Heart left ventricle (tissue), 16 donors: ENCODE results near the gene MYO7A. TPM values are rescaled to one million over a fixed set of nuclear protein-coding genes. Genes with fewer than 3 reads are reported as not detected.

Experiments
- ATAC-seq, 4 donors: fragments of 200-7000 bp; cut with Tn5 transposase; one replicate each; pipeline ENCODE4 v1.9.1; 2020 to 2022; ENCODE audit warnings: moderate library complexity in 4 of 4, mild to moderate bottlenecking in 3 of 4, moderate number of reproducible peaks in 1 of 4
- DNase-seq, 5 donors: peaks; one replicate each; pipeline ENCODE4 v3.0.0-alpha.2; 2020
- H3K27ac ChIP-seq, 12 donors: fragments of 200-600 bp; sonication (generic) in 4 of 12; one replicate each; pipeline versions ENCODE4 v1.5.0 to v1.8.0; 2016 to 2022; ENCODE audit warnings: mild to moderate bottlenecking in 2 of 12
- H3K27me3 ChIP-seq, 9 donors: fragments of 200-600 bp; sonication (generic) in 2 of 9; one replicate each; pipeline versions ENCODE4 v1.5.1 to v1.8.0; 2016 to 2022; ENCODE audit warnings: mild to moderate bottlenecking in 3 of 9
- H3K36me3 ChIP-seq, 9 donors: fragments of 200-600 bp; sonication (generic) in 2 of 9; one replicate each; pipeline versions ENCODE4 v1.5.0 to v1.8.0; 2018 to 2022; ENCODE audit warnings: mild to moderate bottlenecking in 2 of 9
- H3K4me1 ChIP-seq, 12 donors: fragments of 200-600 bp; sonication (generic) in 4 of 12; one replicate each; pipeline versions ENCODE4 v1.5.0 to v1.8.0; 2016 to 2022; ENCODE audit warnings: mild to moderate bottlenecking in 3 of 12
- H3K4me3 ChIP-seq, 12 donors: fragments of 200-600 bp; sonication (generic) in 4 of 12; one replicate each; pipeline versions ENCODE4 v1.5.0 to v1.8.0; 2017 to 2022; ENCODE audit warnings: mild to moderate bottlenecking in 9 of 12, moderate library complexity in 4 of 12
- H3K9me3 ChIP-seq, 12 donors: fragments of 200-600 bp; sonication (generic) in 4 of 12; one replicate each; pipeline versions ENCODE4 v1.5.0 to v1.8.0; 2016 to 2022; ENCODE audit warnings: mild to moderate bottlenecking in 1 of 12
- POLR2A ChIP-seq, 2 donors: fragments of 450-650 bp; IDR thresholded peaks; one replicate each; pipeline ENCODE4 v1.6.1; 2017; ENCODE audit warnings: antibody characterized with exemption in 2 of 2, mild to moderate bottlenecking in 2 of 2, moderate library complexity in 2 of 2
- WGBS, 4 donors: extraction: QIAGEN DNeasy Blood & Tissue Kit in 2 of 4; methylation state at CpG; one replicate each; pipeline versions ENCODE4 v1.1.5 to v1.1.7; 2013 to 2018; 5-methylcytosine and 5-hydroxymethylcytosine counted together
- intact Hi-C, 10 donors: fragments of 100-400 bp; cut with DNase I; formaldehyde crosslinking; loops; one replicate each; pipeline versions ENCODE4 v1.11.1 to v1.14.2; 2022
- polyA plus RNA-seq, 2 donors: library from polyadenylated mRNA; stranded (reverse); fragments of 200-250 nt; gene quantifications; one replicate each; pipeline ENCODE4 v1.2.3, GENCODE V29; 2013
- total RNA-seq, 9 donors: library from RNA; depleted of rRNA in 2 of 9; stranded (reverse); fragments of >200 nt in 2 of 9; fragmentation: NEBNext Ultra II Directional in 3 of 9; extraction: Animal tissue kit (Norgen Biotek cat#: 25700) in 3 of 9; gene quantifications; one replicate each; pipeline versions ENCODE4 v1.1.0 to v1.2.4, GENCODE V29; 2016 to 2023
- TF ChIP-seq, protein P1 (sequence below), 12 donors: fragments of 200-600 bp; sonication (generic) in 4 of 12; IDR thresholded peaks; one replicate each; pipeline versions ENCODE4 v1.5.0 to v1.8.0; 2018 to 2022; ENCODE audit warnings: antibody characterized with exemption in 12 of 12, mild to moderate bottlenecking in 5 of 12
- donor health status: ischemic (EF 13 %, LVEDD 7.1; RV severe dilation, severe dysfunction).
- donor health status: healthy with polysubstance abuse.
- donor health status: DM: no; HTN: yes; CAD: no.
- donor health status: DM: no; HTN: no; CAD: no.
- donor health status: ischemic (EF 25% LVEDD 6.9; RV normal size, moderate dysfunction).
- donor health status: ischemic (EF 25% LVEDD 5.7; RV mildly dilated, moderate dysfunction).
- donor health status: healthy.
- donor health status: DM: yes; HTN: yes; CAD: no.
- donor health status: ischemic (EF 35%, LVEDD 5.7; RV mildly dilated, moderate dysfunction).
- donor health status: nonischemic (EF 11% LVEDD 7.7; RV severe dilation, severe dysfunction).
- donor health status: DM: yes; HTN: yes; CAD: no.
- donor health status: PGD.
- donor health status: ischemic (EF 29% LVEDD 5.4; RV normal size, mild dysfunction).
- donor health status: nonischemic (EF 23%, LVEDD 6.1; RV moderate dilation, normal function).

Gene MYO7A
- total and polyA plus RNA-seq, 11 donors: 1.0 to 17.1 (median 2.7) TPM

DNA sequence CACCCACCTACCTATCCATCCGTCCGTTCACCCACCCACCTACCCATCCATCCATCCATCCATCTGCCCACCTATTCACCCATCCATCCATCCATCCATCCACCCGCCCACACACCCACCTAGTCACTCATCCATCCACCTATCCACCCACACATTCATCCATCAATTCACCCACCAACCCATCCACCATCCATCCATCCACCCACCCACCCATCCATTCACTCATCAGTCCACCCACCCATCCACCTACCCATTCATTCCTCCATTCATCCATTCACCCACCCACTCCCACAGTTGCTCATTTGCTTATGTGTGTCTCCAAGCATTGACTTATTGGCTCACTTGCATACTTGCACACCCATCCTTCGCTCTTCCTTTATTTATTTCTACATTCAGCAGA lies 50.1 kb downstream of the MYO7A start:
- TF ChIP-seq, protein P1, sequence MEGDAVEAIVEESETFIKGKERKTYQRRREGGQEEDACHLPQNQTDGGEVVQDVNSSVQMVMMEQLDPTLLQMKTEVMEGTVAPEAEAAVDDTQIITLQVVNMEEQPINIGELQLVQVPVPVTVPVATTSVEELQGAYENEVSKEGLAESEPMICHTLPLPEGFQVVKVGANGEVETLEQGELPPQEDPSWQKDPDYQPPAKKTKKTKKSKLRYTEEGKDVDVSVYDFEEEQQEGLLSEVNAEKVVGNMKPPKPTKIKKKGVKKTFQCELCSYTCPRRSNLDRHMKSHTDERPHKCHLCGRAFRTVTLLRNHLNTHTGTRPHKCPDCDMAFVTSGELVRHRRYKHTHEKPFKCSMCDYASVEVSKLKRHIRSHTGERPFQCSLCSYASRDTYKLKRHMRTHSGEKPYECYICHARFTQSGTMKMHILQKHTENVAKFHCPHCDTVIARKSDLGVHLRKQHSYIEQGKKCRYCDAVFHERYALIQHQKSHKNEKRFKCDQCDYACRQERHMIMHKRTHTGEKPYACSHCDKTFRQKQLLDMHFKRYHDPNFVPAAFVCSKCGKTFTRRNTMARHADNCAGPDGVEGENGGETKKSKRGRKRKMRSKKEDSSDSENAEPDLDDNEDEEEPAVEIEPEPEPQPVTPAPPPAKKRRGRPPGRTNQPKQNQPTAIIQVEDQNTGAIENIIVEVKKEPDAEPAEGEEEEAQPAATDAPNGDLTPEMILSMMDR (IDR thresholded peaks at IDR 0.05): no peak
- TF ChIP-seq POLR2A (IDR thresholded peaks at IDR 0.05): no peak
- H3K27ac ChIP-seq: no peak overlapping the region
- no peaks in the 10 kb centered on the region for H3K27me3 ChIP-seq
- no peaks in the 10 kb centered on the region for H3K9me3 ChIP-seq
- peaks cover 0 to 9% (median 0%) of the 10 kb centered on the region in 9 donors for H3K36me3 ChIP-seq
- DNase-seq: peak in 1 of 5 donors; percentile 14
- WGBS, 4 donors: 85 to 98% (median 92%) methylated on average over 4 of the region's 4 CpGs
- H3K4me3 ChIP-seq: no peak overlapping the region
- peaks cover 0 to 21% (median 0%) of the 10 kb centered on the region in 12 donors for H3K4me1 ChIP-seq
- intact Hi-C loops: no loop called here
- no peak for ATAC-seq

DNA sequence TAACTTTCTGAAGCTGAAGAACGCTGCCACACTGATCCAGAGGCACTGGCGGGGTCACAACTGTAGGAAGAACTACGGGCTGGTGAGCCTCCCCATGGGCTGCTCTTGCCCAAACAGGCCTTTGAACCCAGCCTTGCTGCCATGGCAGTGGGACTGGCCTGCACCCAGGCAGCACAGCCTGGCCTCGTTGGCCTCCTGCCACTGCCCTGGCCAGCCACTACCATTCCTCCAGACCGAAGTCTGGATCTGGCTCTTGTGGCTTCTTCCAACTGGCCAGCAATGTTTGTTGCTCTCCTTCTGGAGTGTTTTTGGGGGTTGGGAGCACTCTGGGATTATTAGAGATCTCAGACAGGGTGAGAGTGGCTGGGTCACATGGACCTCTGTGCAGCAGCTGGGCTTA lies 51.0 kb downstream of the MYO7A start:
- ATAC-seq (peak in 2 of 4 donors; percentile 39 to 41), DNase-seq (peak in 1 of 5 donors; percentile 39)
- Histone ChIP-seq H3K27me3 (no peaks in the 10 kb centered on the region), H3K9me3 (no peaks in the 10 kb centered on the region), H3K36me3 (peaks cover 0 to 9% (median 0%) of the 10 kb centered on the region in 9 donors), H3K4me3 (no peak overlapping the region), H3K27ac (no peak overlapping the region), H3K4me1 (peaks cover 0 to 12% (median 0%) of the 10 kb centered on the region in 12 donors)
- no peak for TF ChIP-seq POLR2A (IDR thresholded peaks at IDR 0.05)
- TF ChIP-seq, protein P1 (IDR thresholded peaks at IDR 0.05): no peak
- intact Hi-C loops: no loop called here
- WGBS, 4 donors: 64 to 78% (median 71%) methylated on average over 3 to 5 of the region's 5 CpGs

DNA sequence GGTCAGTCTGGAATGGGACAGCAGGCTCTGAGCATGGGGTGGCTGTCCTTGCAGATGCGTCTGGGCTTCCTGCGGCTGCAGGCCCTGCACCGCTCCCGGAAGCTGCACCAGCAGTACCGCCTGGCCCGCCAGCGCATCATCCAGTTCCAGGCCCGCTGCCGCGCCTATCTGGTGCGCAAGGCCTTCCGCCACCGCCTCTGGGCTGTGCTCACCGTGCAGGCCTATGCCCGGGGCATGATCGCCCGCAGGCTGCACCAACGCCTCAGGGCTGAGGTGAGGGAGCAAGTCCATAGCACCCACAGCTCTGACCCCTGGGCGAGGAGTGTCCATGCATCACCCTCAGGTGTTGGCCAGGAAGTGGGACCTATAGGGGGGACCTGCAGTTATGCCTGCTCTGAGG lies 51.6 kb downstream of the MYO7A start:
- peaks cover 0 to 9% (median 0%) of the 10 kb centered on the region in 9 donors for H3K36me3 ChIP-seq
- no peak for TF ChIP-seq POLR2A (IDR thresholded peaks at IDR 0.05)
- TF ChIP-seq, protein P1 (IDR thresholded peaks at IDR 0.05): no peak
- no peak overlapping the region for H3K27ac ChIP-seq
- H3K9me3 ChIP-seq: no peaks in the 10 kb centered on the region
- intact Hi-C loops: loop anchor here in 2 of 10 donors (2.0 to 10.0 kb wide), 2 partner anchors 51 to 255 kb away; partner anchors contain the start of gene MYO7A (in 1 of the 2)
- ATAC-seq (no peak), DNase-seq (peak in 1 of 5 donors; percentile 54)
- H3K27me3 ChIP-seq: no peaks in the 10 kb centered on the region
- 96 to 100% (median 97%) methylated on average over 11 to 19 of the region's 19 CpGs for WGBS, 4 donors
- no peak overlapping the region for H3K4me3 ChIP-seq
- peaks cover 0 to 6% (median 0%) of the 10 kb centered on the region in 12 donors for H3K4me1 ChIP-seq

DNA sequence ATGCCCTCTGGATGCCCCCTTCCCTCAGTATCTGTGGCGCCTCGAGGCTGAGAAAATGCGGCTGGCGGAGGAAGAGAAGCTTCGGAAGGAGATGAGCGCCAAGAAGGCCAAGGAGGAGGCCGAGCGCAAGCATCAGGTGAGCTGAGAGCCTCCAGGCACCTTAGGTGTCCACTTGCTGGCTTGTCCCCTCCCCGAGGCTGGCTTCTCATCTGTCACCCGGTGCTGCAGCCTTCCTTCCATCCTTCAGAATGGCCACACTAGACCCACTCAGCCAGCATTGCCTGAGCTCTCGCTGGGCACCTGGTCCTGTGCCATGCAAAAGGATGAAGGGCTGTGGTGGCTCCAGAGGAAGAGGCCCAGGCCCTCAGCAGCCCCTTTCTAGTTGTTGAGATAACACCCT lies 52.3 kb downstream of the MYO7A start:
- Histone ChIP-seq H3K4me1 (peaks cover 0 to 6% (median 0%) of the 10 kb centered on the region in 12 donors), H3K9me3 (no peaks in the 10 kb centered on the region), H3K4me3 (no peak overlapping the region), H3K27ac (no peak overlapping the region), H3K27me3 (no peaks in the 10 kb centered on the region), H3K36me3 (peaks cover 0 to 9% (median 0%) of the 10 kb centered on the region in 9 donors)
- DNase-seq: peak in 1 of 5 donors; percentile 33
- ATAC-seq: no peak
- TF ChIP-seq POLR2A (IDR thresholded peaks at IDR 0.05): no peak
- TF ChIP-seq, protein P1 (IDR thresholded peaks at IDR 0.05): no peak
- intact Hi-C loops: loop anchor here in 2 of 10 donors (2.0 to 10.0 kb wide), 2 partner anchors 52 to 256 kb away; partner anchors contain the start of gene MYO7A (in 1 of the 2)
- WGBS, 4 donors: 87 to 92% (median 89%) methylated on average over 11 of the region's 11 CpGs
